HG03025 (cell line): ENCODE results near the gene SLC22A2.
"Not testable (repeated sequence)": the region's sequence is repeated elsewhere in the genome, so short reads cannot be mapped to it uniquely, and the experiment has no call there.

Source experiments
- ATAC-seq: cut with Tn5 transposase; IDR thresholded peaks from one replicate; pipeline ENCODE4 v1.9.1; 2021; ENCODE audit warnings: mild to moderate bottlenecking, moderate library complexity; ENCODE audit not compliant: unreplicated experiment, low FRiP score

The SLC22A2 gene

GRCh38 chr6:160252073-160252813, 6.4 kb downstream of the SLC22A2 start:
- ATAC-seq: no peak

GRCh38 chr6:160249671-160250070, 8.9 kb downstream of the SLC22A2 start:
- no peak for ATAC-seq

GRCh38 chr6:160248538-160248937, 10.1 kb downstream of the SLC22A2 start:
- ATAC-seq: no peak

- ATAC-seq: no peak
Observed at GRCh38 chr6:160247457-160247883, 11.2 kb downstream of the SLC22A2 start.

GRCh38 chr6:160240691-160241084, 17.9 kb downstream of the SLC22A2 start:
- no peak for ATAC-seq

GRCh38 chr6:160239929-160240690, 18.5 kb downstream of the SLC22A2 start:
- no peak for ATAC-seq

- no peak for ATAC-seq
Observed at GRCh38 chr6:160238761-160239751, 19.6 kb downstream of the SLC22A2 start.

- no peak for ATAC-seq
Observed at GRCh38 chr6:160238278-160238711, 20.3 kb downstream of the SLC22A2 start.

- not testable (repeated sequence) for ATAC-seq
Observed at GRCh38 chr6:160237597-160238275, 20.9 kb downstream of the SLC22A2 start.

GRCh38 chr6:160236235-160236872, 22.3 kb downstream of the SLC22A2 start:
- ATAC-seq: not testable (repeated sequence)

GRCh38 chr6:160233950-160234640, 24.5 kb downstream of the SLC22A2 start:
- ATAC-seq: not testable (repeated sequence)

GRCh38 chr6:160227769-160228161, 30.9 kb downstream of the SLC22A2 start:
- ATAC-seq: no peak

- ATAC-seq: no peak
Observed at GRCh38 chr6:160227038-160227768, 31.4 kb downstream of the SLC22A2 start.

GRCh38 chr6:160226118-160226591, 32.5 kb downstream of the SLC22A2 start:
- ATAC-seq: no peak

GRCh38 chr6:160224639-160225237, 33.9 kb downstream of the SLC22A2 start:
- ATAC-seq: no peak

- ATAC-seq: no peak
Observed at GRCh38 chr6:160222491-160222890, 36.1 kb downstream of the SLC22A2 start.

- no peak for ATAC-seq
Observed at GRCh38 chr6:160221918-160222317, 36.7 kb downstream of the SLC22A2 start.

- ATAC-seq: no peak
Observed at GRCh38 chr6:160221423-160221822, 37.2 kb downstream of the SLC22A2 start.
